HepG2 (cell line): ENCODE data around the gene ZIM2. TPM values are rescaled to one million over a fixed set of nuclear protein-coding genes. Genes with fewer than 3 reads are reported as not detected.

Experiments
- BRCA1 ChIP-seq: sonication (generic); formaldehyde crosslinking; IDR thresholded peaks from 2 replicates; pipeline ENCODE4 v1.4.0; 2020; ENCODE audit warnings: missing genetic modification reagents
- CSRNP1 ChIP-seq: sonication (generic); formaldehyde crosslinking; IDR thresholded peaks from 2 replicates; pipeline ENCODE4 v1.8.1; 2023; ENCODE audit warnings: mild to moderate bottlenecking, missing genetic modification reagents
- ELF3 ChIP-seq: IDR thresholded peaks from 2 replicates; pipeline ENCODE4 v1.6.1; 2016; ENCODE audit warnings: missing genetic modification reagents, missing compliant biosample characterization
- MXD1 ChIP-seq: sonication (generic); formaldehyde crosslinking; IDR thresholded peaks from 2 replicates; pipeline ENCODE4 v1.4.0; 2020; ENCODE audit warnings: mild to moderate bottlenecking, missing genetic modification reagents
- NCOA5 ChIP-seq: sonication (generic); formaldehyde crosslinking; IDR thresholded peaks from 2 replicates; pipeline ENCODE4 v1.4.0; 2020; ENCODE audit warnings: missing genetic modification reagents
- PRDM10 ChIP-seq: sonication (generic); formaldehyde crosslinking; IDR thresholded peaks from 2 replicates; pipeline ENCODE4 v1.4.0; 2020; ENCODE audit warnings: low read depth, missing genetic modification reagents
- SKI ChIP-seq: fragments of 450-650 bp; IDR thresholded peaks from one replicate; pipeline ENCODE4 v1.6.1; 2018; ENCODE audit warnings: mild to moderate bottlenecking; ENCODE audit not compliant: partially characterized antibody
- SMC3 ChIP-seq: IDR thresholded peaks from 2 replicates; pipeline ENCODE4 v1.6.1; 2011; ENCODE audit warnings: low read length, improper control_type of control experiment
- THYN1 ChIP-seq: sonication (generic); formaldehyde crosslinking; IDR thresholded peaks from 2 replicates; pipeline ENCODE4 v1.8.1; 2023; ENCODE audit warnings: low read depth, mild to moderate bottlenecking, moderate library complexity, missing genetic modification reagents, borderline replicate concordance
- ZBTB4 ChIP-seq: sonication (generic); formaldehyde crosslinking; IDR thresholded peaks from 2 replicates; pipeline ENCODE4 v1.4.0; 2020; ENCODE audit warnings: missing genetic modification reagents, mild to moderate bottlenecking, borderline replicate concordance
- ZBTB8A ChIP-seq: sonication (generic); formaldehyde crosslinking; IDR thresholded peaks from 2 replicates; pipeline ENCODE4 v1.4.0; 2020; ENCODE audit warnings: mild to moderate bottlenecking, low read depth, missing genetic modification reagents, borderline replicate concordance
- ZKSCAN8 ChIP-seq: IDR thresholded peaks from 2 replicates; pipeline ENCODE4 v1.6.1; 2016; ENCODE audit warnings: borderline replicate concordance, missing genetic modification reagents, missing compliant biosample characterization
- ZNF7 ChIP-seq: IDR thresholded peaks from 2 replicates; pipeline ENCODE4 v1.6.1; 2016; ENCODE audit warnings: missing biosample characterization, missing genetic modification reagents
- ZNF724P ChIP-seq: sonication (generic); formaldehyde crosslinking; IDR thresholded peaks from 2 replicates; pipeline ENCODE4 v1.8.0; 2022; ENCODE audit warnings: missing genetic modification reagents, borderline replicate concordance
- polyA plus RNA-seq, 8 experiments: library from polyadenylated mRNA; depleted of rRNA in 3 of 8; stranded (reverse) in 7 of 8; unstranded in 1 of 8; fragments of >200 nt; fragmentation: Illumina TruSeq in 4 of 8; extraction: Trizol in 4 of 8; gene quantifications; 2 replicates each; pipeline versions ENCODE4 v1.2.1 to v1.2.3, GENCODE V29; 2011 to 2016; ENCODE audit warnings: low read depth in 4 of 8, missing spikeins in 1 of 8, mixed read lengths in 1 of 8; ENCODE audit not compliant: insufficient read depth in 1 of 8
- total RNA-seq, 5 experiments: library from RNA; depleted of rRNA; stranded (reverse); fragments of >200 nt; fragmentation: Illumina TruSeq; extraction: Trizol; gene quantifications; 2 replicates each; pipeline ENCODE4 v1.2.3, GENCODE V29; 2016; ENCODE audit warnings: low read depth in 1 of 5
- TF ChIP-seq, protein P1 (sequence below): sonication (generic); formaldehyde crosslinking; IDR thresholded peaks from 2 replicates; pipeline ENCODE4 v1.5.0; 2020; ENCODE audit warnings: mild to moderate bottlenecking, low read depth, missing genetic modification reagents, borderline replicate concordance
- TF ChIP-seq, protein P2 (sequence below): IDR thresholded peaks from 2 replicates; pipeline ENCODE4 v1.6.1; 2016; ENCODE audit warnings: mild to moderate bottlenecking, missing biosample characterization, missing genetic modification reagents
- TF ChIP-seq, protein P3 (sequence below): sonication (generic); formaldehyde crosslinking; IDR thresholded peaks from 2 replicates; pipeline ENCODE4 v1.5.0; 2020; ENCODE audit warnings: missing genetic modification reagents

The ZIM2 gene
- total and polyA plus RNA-seq, 2 of the 13 experiments (the other 11 are each of a cell fraction or from before 2014, with no cell fraction given), result 7.2 to 10.3 TPM

- TF ChIP-seq THYN1 (CRISPR knock-in tag) (no peak), CSRNP1 (0 out of 2 replicates have a peak, but pooled peaks have one; percentile 59), BRCA1 (CRISPR knock-in tag) (no peak), ZNF724P (CRISPR knock-in tag) (no peak), MXD1 (CRISPR knock-in tag) (peak; percentile 69; the same call in 1 of the 2 replicates), PRDM10 (no peak), SKI (no peak), ZKSCAN8 (no peak), ZBTB4 (CRISPR knock-in tag) (no peak), SMC3 (no peak), ZNF7 (CRISPR knock-in tag) (no peak), NCOA5 (no peak), ELF3 (CRISPR knock-in tag) (no peak), ZBTB8A (no peak)
- TF ChIP-seq, protein P1, sequence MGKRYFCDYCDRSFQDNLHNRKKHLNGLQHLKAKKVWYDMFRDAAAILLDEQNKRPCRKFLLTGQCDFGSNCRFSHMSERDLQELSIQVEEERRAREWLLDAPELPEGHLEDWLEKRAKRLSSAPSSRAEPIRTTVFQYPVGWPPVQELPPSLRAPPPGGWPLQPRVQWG, result no peak
- TF ChIP-seq, protein P2, sequence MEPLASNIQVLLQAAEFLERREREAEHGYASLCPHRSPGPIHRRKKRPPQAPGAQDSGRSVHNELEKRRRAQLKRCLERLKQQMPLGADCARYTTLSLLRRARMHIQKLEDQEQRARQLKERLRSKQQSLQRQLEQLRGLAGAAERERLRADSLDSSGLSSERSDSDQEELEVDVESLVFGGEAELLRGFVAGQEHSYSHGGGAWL (CRISPR knock-in tag), result peak; percentile 78; the same call in 1 of the 2 replicates
- TF ChIP-seq, protein P3, sequence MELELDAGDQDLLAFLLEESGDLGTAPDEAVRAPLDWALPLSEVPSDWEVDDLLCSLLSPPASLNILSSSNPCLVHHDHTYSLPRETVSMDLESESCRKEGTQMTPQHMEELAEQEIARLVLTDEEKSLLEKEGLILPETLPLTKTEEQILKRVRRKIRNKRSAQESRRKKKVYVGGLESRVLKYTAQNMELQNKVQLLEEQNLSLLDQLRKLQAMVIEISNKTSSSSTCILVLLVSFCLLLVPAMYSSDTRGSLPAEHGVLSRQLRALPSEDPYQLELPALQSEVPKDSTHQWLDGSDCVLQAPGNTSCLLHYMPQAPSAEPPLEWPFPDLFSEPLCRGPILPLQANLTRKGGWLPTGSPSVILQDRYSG (CRISPR knock-in tag), result no peak
Observed at GRCh38 chr19:56840451-56841192, at the start of gene ZIM2, which contains the start of gene PEG3 (continued).
